Measurements from ENCODE around the gene ADARB1. TPM values are rescaled to one million over a fixed set of nuclear protein-coding genes. Genes with fewer than 3 reads are reported as not detected.

The ADARB1 gene
- total and polyA plus RNA-seq, 9 donors = 6.0 to 23.7 (median 16.3) TPM

- Histone ChIP-seq H3K4me3 (no peak overlapping the region), H3K36me3 (no peaks in the 10 kb centered on the region), H3K27ac (no peak overlapping the region), H3K27me3 (no peaks in the 10 kb centered on the region), H3K9me3 (no peaks in the 10 kb centered on the region), H3K4me1 (ENCODE audit: insufficient read depth) (no peaks in the 10 kb centered on the region)
- 97 to 99% (median 98%) methylated on average over 4 of the region's 4 CpGs for WGBS, 3 donors
- no peak for DNase-seq
- TF ChIP-seq EP300 (IDR thresholded peaks at IDR 0.05) (no peak), POLR2A (IDR thresholded peaks at IDR 0.05) (no peak), CTCF (IDR thresholded peaks at IDR 0.05) (no peak)
- intact Hi-C loops (cut with DNase I) = no loop called here
Observed at GRCh38 chr21:45081636-45082035, 7.3 kb downstream of the ADARB1 start.

GRCh38 chr21:45082736-45083135, 8.4 kb downstream of the ADARB1 start:
- intact Hi-C loops (cut with DNase I) = no loop called here
- no peaks in the 10 kb centered on the region for H3K4me1 ChIP-seq (ENCODE audit: insufficient read depth)
- no peak overlapping the region for H3K27ac ChIP-seq

GRCh38 chr21:45084121-45084520, 9.7 kb downstream of the ADARB1 start:
- intact Hi-C loops (cut with DNase I) = no loop called here
- Histone ChIP-seq H3K36me3 (no peaks in the 10 kb centered on the region), H3K9me3 (no peaks in the 10 kb centered on the region), H3K4me1 (ENCODE audit: insufficient read depth) (no peaks in the 10 kb centered on the region), H3K27ac (no peak overlapping the region), H3K4me3 (no peak overlapping the region), H3K27me3 (no peaks in the 10 kb centered on the region)
- 90 to 92% (median 90%) methylated on average over 7 of the region's 7 CpGs for WGBS, 3 donors
- no peak for TF ChIP-seq POLR2A (IDR thresholded peaks at IDR 0.05)
- no peak for TF ChIP-seq CTCF (IDR thresholded peaks at IDR 0.05)
- TF ChIP-seq EP300 (IDR thresholded peaks at IDR 0.05) = no peak
- no peak for DNase-seq

More at GRCh38 chr21:45082736-45083135, 8.4 kb downstream of the ADARB1 start:
- 86 to 95% (median 88%) methylated on average over 4 of the region's 4 CpGs for WGBS, 3 donors
- Histone ChIP-seq H3K4me3 (no peak overlapping the region), H3K36me3 (no peaks in the 10 kb centered on the region), H3K9me3 (no peaks in the 10 kb centered on the region), H3K27me3 (no peaks in the 10 kb centered on the region)
- no peak for DNase-seq
- TF ChIP-seq EP300 (IDR thresholded peaks at IDR 0.05) (no peak), CTCF (IDR thresholded peaks at IDR 0.05) (no peak), POLR2A (IDR thresholded peaks at IDR 0.05) (no peak)

GRCh38 chr21:45084881-45085536, 10.6 kb downstream of the ADARB1 start:
- Histone ChIP-seq H3K27me3 (no peaks in the 10 kb centered on the region), H3K36me3 (no peaks in the 10 kb centered on the region), H3K9me3 (no peaks in the 10 kb centered on the region), H3K4me1 (ENCODE audit: insufficient read depth) (no peaks in the 10 kb centered on the region), H3K27ac (no peak overlapping the region), H3K4me3 (no peak overlapping the region)
- TF ChIP-seq EP300 (IDR thresholded peaks at IDR 0.05) (no peak), CTCF (IDR thresholded peaks at IDR 0.05) (no peak), POLR2A (IDR thresholded peaks at IDR 0.05) (no peak)
- 89 to 95% (median 93%) methylated on average over 13 of the region's 13 CpGs for WGBS, 3 donors
- no peak for DNase-seq
- intact Hi-C loops (cut with DNase I) = no loop called here

Measured in ovary (tissue), 9 donors.